T-helper 1 cell treated with Interleukin-12 subunit alpha and Interleukin-12 subunit beta and Interleukin-4 antibody, amounts not matched to agents 30 μg/mL and 1 μg/mL, for 36 hours (primary cell): Measurements from ENCODE around the gene PCNX2.
A peak's percentile ranks its signal among the peaks of the same experiment; 100 is the strongest.

Experiments used
- H3K27ac Mint-ChIP-seq: one replicate; pipeline ENCODE4 v1.8.0; 2021; ENCODE audit warnings: mild to moderate bottlenecking, mixed read lengths
- H3K27me3 Mint-ChIP-seq: one replicate; pipeline ENCODE4 v1.8.0; 2021; ENCODE audit warnings: low read depth, mixed read lengths
- H3K36me3 Mint-ChIP-seq: one replicate; pipeline ENCODE4 v1.8.0; 2021; ENCODE audit warnings: low read depth, mixed read lengths
- H3K4me1 Mint-ChIP-seq: one replicate; pipeline ENCODE4 v1.8.0; 2021; ENCODE audit warnings: low read depth, mixed read lengths
- H3K4me3 Mint-ChIP-seq: one replicate; pipeline ENCODE4 v1.8.0; 2021; ENCODE audit warnings: mild to moderate bottlenecking, moderate library complexity, mixed read lengths
- H3K9me3 Mint-ChIP-seq: one replicate; pipeline ENCODE4 v1.8.0; 2021; ENCODE audit warnings: mixed read lengths

The PCNX2 gene

GRCh38 chr1:233328142-233328921 is 32.8 kb upstream of the PCNX2 start:
- H3K4me1 Mint-ChIP-seq, result peaks cover 8% of the 10 kb centered on the region
- peaks cover 47% of the 10 kb centered on the region for H3K27me3 Mint-ChIP-seq
- no peaks in the 10 kb centered on the region for H3K36me3 Mint-ChIP-seq
- no peak overlapping the region for H3K27ac Mint-ChIP-seq
- peak overlapping the region; percentile 66 for H3K4me3 Mint-ChIP-seq
- no peaks in the 10 kb centered on the region for H3K9me3 Mint-ChIP-seq

GRCh38 chr1:233327651-233328141 is 32.2 kb upstream of the PCNX2 start, which contains the start of gene MAP3K21:
Gene MAP3K21 (plus strand): TSS chr1:233327724. CDS start chr1:233328029, 305 bp downstream.
- peak within 1 kb of the TSS; percentile 71 for H3K4me3 Mint-ChIP-seq
- H3K27me3 Mint-ChIP-seq, result peaks cover 46% of the 10 kb centered on the region
- H3K4me1 Mint-ChIP-seq, result peaks cover 8% of the 10 kb centered on the region
- no peaks in the 10 kb centered on the region for H3K9me3 Mint-ChIP-seq
- H3K36me3 Mint-ChIP-seq, result no peaks in the 10 kb centered on the region
- H3K27ac Mint-ChIP-seq, result no peak within 1 kb of the TSS

GRCh38 chr1:233326811-233327650 is 31.5 kb upstream of the PCNX2 start:
- Mint-ChIP-seq H3K36me3 (no peaks in the 10 kb centered on the region), H3K4me3 (peak overlapping the region; percentile 71), H3K9me3 (no peaks in the 10 kb centered on the region), H3K4me1 (peaks cover 8% of the 10 kb centered on the region), H3K27ac (no peak overlapping the region), H3K27me3 (peaks cover 53% of the 10 kb centered on the region)

- Mint-ChIP-seq H3K27ac (no peak overlapping the region), H3K4me3 (no peak overlapping the region), H3K9me3 (no peaks in the 10 kb centered on the region), H3K36me3 (no peaks in the 10 kb centered on the region), H3K27me3 (peaks cover 54% of the 10 kb centered on the region), H3K4me1 (peaks cover 8% of the 10 kb centered on the region)
Measured at GRCh38 chr1:233326319-233326718, 30.8 kb upstream of the PCNX2 start.

- Mint-ChIP-seq H3K4me3 (no peak overlapping the region), H3K27me3 (peaks cover 46% of the 10 kb centered on the region), H3K9me3 (no peaks in the 10 kb centered on the region), H3K27ac (no peak overlapping the region), H3K4me1 (peaks cover 5% of the 10 kb centered on the region), H3K36me3 (no peaks in the 10 kb centered on the region)
Measured at GRCh38 chr1:233323718-233324117, 28.2 kb upstream of the PCNX2 start.

- H3K9me3 Mint-ChIP-seq, result no peaks in the 10 kb centered on the region
- no peak overlapping the region for H3K27ac Mint-ChIP-seq
- H3K36me3 Mint-ChIP-seq, result no peaks in the 10 kb centered on the region
- peaks cover 69% of the 10 kb centered on the region for H3K27me3 Mint-ChIP-seq
- no peak overlapping the region for H3K4me3 Mint-ChIP-seq
- H3K4me1 Mint-ChIP-seq, result no peaks in the 10 kb centered on the region
Measured at GRCh38 chr1:233320023-233320422, 24.5 kb upstream of the PCNX2 start.

- Mint-ChIP-seq H3K9me3 (no peaks in the 10 kb centered on the region), H3K27ac (no peak overlapping the region), H3K27me3 (peaks cover 68% of the 10 kb centered on the region), H3K4me1 (no peaks in the 10 kb centered on the region), H3K36me3 (no peaks in the 10 kb centered on the region), H3K4me3 (no peak overlapping the region)
Measured at GRCh38 chr1:233319272-233319671, 23.7 kb upstream of the PCNX2 start.

- no peak overlapping the region for H3K4me3 Mint-ChIP-seq
- no peaks in the 10 kb centered on the region for H3K9me3 Mint-ChIP-seq
- peaks cover 69% of the 10 kb centered on the region for H3K27me3 Mint-ChIP-seq
- H3K4me1 Mint-ChIP-seq, result no peaks in the 10 kb centered on the region
- H3K27ac Mint-ChIP-seq, result no peak overlapping the region
- no peaks in the 10 kb centered on the region for H3K36me3 Mint-ChIP-seq
Measured at GRCh38 chr1:233316473-233316872, 20.9 kb upstream of the PCNX2 start.

GRCh38 chr1:233315718-233316301 is 20.3 kb upstream of the PCNX2 start:
- peaks cover 75% of the 10 kb centered on the region for H3K27me3 Mint-ChIP-seq
- H3K27ac Mint-ChIP-seq, result no peak overlapping the region
- no peaks in the 10 kb centered on the region for H3K4me1 Mint-ChIP-seq
- no peaks in the 10 kb centered on the region for H3K36me3 Mint-ChIP-seq
- H3K9me3 Mint-ChIP-seq, result no peaks in the 10 kb centered on the region
- no peak overlapping the region for H3K4me3 Mint-ChIP-seq

GRCh38 chr1:233313434-233314155 is 18.1 kb upstream of the PCNX2 start:
- H3K36me3 Mint-ChIP-seq, result no peaks in the 10 kb centered on the region
- no peaks in the 10 kb centered on the region for H3K4me1 Mint-ChIP-seq
- H3K4me3 Mint-ChIP-seq, result no peak overlapping the region
- no peak overlapping the region for H3K27ac Mint-ChIP-seq
- H3K9me3 Mint-ChIP-seq, result no peaks in the 10 kb centered on the region
- H3K27me3 Mint-ChIP-seq, result peaks cover 66% of the 10 kb centered on the region

- Mint-ChIP-seq H3K4me1 (no peaks in the 10 kb centered on the region), H3K27me3 (peaks cover 25% of the 10 kb centered on the region), H3K36me3 (no peaks in the 10 kb centered on the region), H3K9me3 (peaks cover 7% of the 10 kb centered on the region), H3K4me3 (no peak overlapping the region), H3K27ac (no peak overlapping the region)
Measured at GRCh38 chr1:233304489-233305102, 9.1 kb upstream of the PCNX2 start.

- Mint-ChIP-seq H3K27me3 (peaks cover 9% of the 10 kb centered on the region), H3K4me3 (no peak overlapping the region), H3K27ac (no peak overlapping the region), H3K36me3 (no peaks in the 10 kb centered on the region), H3K4me1 (peaks cover 6% of the 10 kb centered on the region), H3K9me3 (peaks cover 7% of the 10 kb centered on the region)
Measured at GRCh38 chr1:233300326-233300725, 4.8 kb upstream of the PCNX2 start.

- Mint-ChIP-seq H3K36me3 (no peaks in the 10 kb centered on the region), H3K9me3 (peaks cover 7% of the 10 kb centered on the region), H3K27me3 (peaks cover 7% of the 10 kb centered on the region), H3K4me1 (peaks cover 10% of the 10 kb centered on the region), H3K27ac (no peak overlapping the region), H3K4me3 (no peak overlapping the region)
Measured at GRCh38 chr1:233299450-233299849, 3.9 kb upstream of the PCNX2 start.

GRCh38 chr1:233295975-233296322 is 424 bp upstream of the PCNX2 start:
- H3K4me3 Mint-ChIP-seq, result peak overlapping the region; percentile 97
- H3K9me3 Mint-ChIP-seq, result peaks cover under 1% of the 10 kb centered on the region
- peaks cover 9% of the 10 kb centered on the region for H3K36me3 Mint-ChIP-seq
- peaks cover 26% of the 10 kb centered on the region for H3K4me1 Mint-ChIP-seq
- H3K27me3 Mint-ChIP-seq, result no peaks in the 10 kb centered on the region
- H3K27ac Mint-ChIP-seq, result peak overlapping the region; percentile 90
